ENCODE measurements around the gene LAMA5.

The LAMA5 gene

DNA sequence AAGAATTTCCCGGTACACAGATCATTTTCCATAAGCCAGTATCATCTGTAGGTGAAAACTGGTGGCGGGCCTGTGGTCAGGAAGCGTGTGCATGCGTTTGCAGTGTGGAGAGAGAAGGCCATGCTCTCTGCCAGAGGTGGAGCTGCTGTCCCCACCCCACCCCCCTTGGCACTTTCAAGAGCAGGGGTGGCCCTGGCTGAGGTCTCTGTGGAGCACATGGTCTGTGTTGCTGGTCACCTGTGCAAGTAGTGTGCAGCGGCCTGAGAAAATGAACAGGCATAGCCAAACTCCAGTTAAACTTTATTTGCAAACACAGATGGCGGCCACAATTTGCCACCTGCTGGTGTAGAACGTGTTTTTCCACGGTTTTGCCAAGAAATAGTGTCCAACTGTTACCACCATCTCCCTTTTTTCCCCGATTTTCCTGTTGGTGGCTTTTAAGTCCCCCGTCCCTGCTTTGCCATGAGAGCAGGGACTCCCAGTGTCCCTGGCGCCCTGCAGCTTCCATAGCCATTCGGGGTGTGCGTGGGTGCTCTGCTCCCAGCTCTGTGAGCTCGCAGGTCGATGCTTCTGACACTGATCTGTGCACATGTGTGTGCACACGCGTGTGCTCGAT, 61.9 kb downstream of the LAMA5 start:
- DNase-seq (ENCODE audit: low read depth): no peak

DNA sequence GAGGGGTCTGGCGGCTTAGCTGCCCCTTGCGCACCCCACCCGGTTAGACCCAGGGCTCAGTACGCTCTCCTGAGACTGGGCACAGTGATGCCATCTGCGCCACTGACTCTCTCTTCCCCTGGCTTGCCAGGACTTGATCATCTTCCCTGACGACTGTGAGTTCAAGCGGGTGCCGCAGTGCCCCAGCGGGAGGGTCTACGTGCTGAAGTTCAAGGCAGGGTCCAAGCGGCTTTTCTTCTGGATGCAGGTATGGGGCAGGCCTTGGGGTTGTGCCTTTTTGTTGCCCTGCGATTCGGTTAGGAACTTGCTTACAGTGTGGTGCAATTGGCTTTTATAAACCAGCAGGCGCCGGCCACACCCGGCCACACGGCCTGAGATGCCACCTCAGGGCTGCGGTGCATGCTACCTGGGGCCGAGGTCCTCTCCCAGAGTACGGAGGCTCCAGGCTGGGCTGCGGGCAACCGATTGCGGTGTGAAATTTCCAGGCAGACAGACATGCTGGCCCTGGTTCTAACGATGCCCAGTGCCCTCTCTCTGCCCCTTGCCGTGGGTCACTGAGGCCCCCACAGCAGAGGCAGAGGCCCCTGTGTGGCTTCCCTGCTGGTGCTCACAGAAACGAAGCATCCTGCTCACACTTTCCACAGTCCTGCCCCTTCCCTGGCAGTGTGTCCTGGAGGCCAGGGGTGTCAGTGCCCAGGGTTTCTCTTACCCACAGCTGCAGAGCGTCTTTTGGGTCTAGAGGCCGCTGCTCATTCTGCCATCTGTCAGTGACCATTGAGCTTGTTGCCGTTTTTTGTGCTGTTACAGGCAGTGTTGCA, 62.6 kb downstream of the LAMA5 start:
- no peak for DNase-seq (ENCODE audit: low read depth)

GRCh38 chr20:62303340-62304226, 63.5 kb downstream of the LAMA5 start:
- no peak for DNase-seq (ENCODE audit: low read depth)

DNA sequence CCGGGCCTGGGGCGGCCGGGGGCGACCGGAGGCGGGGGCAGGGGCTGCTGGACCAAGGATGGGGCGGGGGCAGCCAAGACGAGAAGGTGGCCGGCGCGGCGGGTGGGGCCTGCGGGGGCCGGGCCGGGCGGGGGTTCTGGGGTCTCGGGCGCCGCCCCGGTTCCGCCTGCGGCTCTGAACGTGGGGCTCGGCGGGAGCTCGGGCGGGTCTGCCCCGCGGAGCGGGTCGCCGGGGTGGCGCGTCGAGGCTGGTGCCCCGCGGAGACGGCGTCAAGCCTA, 64.1 kb downstream of the LAMA5 start:
- no peak for DNase-seq (ENCODE audit: low read depth)

- DNase-seq (ENCODE audit: low read depth): peak; percentile 94
Observed at GRCh38 chr20:62302341-62303061, 64.6 kb downstream of the LAMA5 start, which contains the start of gene ADRM1. Gene ADRM1 (plus strand): TSS chr20:62302997. CDS start chr20:62303569, 572 bp downstream.

DNA sequence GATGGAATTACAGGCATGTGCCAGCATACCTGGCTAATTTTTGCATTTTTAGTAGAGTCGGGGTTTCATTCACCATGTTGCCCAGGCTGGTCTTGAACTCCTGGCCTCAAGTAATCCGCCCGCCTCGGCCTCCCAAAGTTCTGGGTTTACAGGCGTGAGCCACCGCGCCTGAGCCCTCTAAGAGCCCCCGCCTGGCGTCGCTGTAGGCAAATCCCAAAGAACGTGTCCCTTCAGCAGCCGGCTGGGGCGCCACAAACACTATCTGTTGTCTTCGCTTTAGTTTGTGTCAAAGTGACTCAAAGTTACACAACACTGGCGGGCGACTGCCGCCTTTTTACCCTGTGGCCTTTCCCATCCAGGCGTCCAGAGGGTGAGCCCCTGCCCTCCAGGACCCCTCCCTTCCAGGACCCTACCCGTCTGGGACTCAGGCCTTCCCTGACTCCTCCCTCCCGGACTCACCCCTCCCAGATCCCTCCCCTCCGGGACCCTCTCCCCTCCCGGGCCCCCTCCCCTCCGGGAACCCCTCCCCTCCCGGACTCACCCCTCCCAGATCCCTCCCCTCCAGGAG, 65.3 kb downstream of the LAMA5 start:
- DNase-seq (ENCODE audit: low read depth): peak; percentile 77

DNA sequence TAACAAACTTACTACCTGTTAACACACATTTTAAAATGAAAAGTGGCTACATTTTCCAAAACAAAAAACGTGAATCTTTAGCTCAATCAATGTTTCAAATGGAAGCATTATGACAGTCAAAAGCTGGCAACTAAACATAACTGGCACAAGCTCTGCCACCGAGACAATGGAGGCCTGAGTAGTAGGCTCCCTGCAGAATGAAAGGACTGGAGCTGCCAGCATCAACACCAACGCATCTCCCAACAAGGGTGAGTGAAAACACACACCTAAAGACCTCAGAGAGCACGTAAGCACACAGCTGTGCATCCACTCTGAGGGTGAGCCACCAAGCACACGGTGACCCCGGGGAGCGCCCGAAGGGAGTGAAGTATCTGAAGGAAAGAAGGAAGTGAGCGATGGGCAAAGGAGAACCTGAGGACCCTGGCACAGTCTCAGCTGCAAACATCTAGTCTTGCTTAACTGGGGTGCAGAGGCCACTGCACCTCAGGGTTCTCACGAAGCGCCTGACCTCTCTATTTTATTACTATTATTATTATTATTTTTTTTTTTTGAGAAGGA, 65.9 kb downstream of the LAMA5 start:
- DNase-seq (ENCODE audit: low read depth): no peak

DNA sequence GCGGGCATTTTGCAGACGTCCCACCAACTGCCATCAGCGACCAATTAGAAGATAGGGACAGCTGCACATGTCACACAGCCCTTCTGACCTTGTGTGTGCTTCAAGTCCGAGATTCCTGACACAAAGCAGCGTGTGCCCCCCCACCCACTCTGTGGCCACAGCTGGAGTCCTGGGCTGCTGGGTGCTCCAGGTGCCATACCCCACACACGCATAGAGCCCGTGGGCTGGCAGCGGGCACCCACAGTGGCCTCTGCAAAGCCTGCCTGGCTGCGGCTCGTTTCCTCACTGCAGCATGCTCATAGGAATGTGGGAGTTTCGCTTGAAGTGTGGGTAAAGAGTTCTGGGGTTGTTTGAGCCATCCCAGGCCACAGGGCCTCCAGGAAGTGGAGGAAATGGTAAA, 66.8 kb downstream of the LAMA5 start:
- no peak for DNase-seq (ENCODE audit: low read depth)

- no peak for DNase-seq (ENCODE audit: low read depth)
Observed at GRCh38 chr20:62299666-62300236, 67.4 kb downstream of the LAMA5 start.

GRCh38 chr20:62298577-62299249, 68.4 kb downstream of the LAMA5 start:
- no peak for DNase-seq (ENCODE audit: low read depth)

DNA sequence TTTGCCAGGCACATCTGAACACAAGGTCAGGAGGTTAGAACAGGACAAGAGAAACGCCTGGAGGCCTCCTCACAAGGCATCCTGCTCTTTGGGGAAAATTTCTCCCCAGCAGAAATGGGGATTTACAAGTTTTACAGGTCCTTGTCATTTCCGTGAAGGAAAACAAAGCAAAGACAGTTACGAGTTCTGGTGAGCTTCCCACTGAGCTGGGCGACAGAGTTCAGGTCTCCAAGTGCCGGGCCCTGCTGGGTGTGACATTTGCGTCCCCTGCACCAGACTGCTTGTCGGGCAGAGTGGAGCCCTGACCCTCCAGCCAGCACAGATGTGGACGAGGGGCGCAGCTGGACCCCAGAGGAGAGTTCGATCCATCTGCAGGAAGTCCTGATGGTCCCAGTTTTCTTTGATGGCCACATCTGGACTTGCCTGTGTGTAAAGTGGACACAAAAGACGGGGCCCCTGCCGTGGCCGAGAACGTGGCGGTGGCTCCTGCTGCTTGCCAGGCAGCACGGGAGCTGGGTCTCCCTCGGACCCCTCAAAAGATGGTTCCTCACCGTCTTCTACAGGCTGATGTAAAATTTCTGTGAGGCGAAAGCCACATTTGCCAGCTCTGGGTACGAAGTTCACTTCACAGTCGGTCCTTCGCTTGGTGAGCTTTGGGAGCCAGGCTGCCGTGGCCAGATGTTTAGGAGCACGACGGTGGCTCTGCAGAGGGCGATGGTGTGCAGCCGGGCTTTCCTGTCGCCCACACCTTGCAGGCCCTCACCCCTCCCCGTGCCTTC, 69.5 kb downstream of the LAMA5 start:
- DNase-seq (ENCODE audit: low read depth): no peak

GRCh38 chr20:62296724-62297448, 70.2 kb downstream of the LAMA5 start:
- DNase-seq (ENCODE audit: low read depth): no peak

DNA sequence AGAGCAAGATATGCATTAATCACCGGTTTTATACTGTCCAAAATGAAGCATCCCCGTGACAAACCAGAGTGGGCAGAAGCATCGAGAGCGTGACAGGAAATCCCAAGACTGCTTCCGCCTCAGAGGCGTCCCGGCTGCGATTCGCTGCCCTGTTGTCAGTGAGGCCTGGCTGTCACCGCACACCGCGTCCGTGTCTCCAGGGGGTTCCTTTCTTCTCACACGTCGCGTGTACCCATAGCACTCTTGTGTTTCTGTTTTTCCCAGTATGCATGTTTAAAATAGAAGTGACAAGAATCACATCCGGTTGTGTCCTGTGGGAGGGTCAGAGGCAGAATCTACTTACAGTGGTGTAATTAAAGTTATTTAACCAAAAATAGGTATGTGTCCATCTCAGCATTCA, 72.6 kb downstream of the LAMA5 start:
- DNase-seq (ENCODE audit: low read depth): no peak

DNA sequence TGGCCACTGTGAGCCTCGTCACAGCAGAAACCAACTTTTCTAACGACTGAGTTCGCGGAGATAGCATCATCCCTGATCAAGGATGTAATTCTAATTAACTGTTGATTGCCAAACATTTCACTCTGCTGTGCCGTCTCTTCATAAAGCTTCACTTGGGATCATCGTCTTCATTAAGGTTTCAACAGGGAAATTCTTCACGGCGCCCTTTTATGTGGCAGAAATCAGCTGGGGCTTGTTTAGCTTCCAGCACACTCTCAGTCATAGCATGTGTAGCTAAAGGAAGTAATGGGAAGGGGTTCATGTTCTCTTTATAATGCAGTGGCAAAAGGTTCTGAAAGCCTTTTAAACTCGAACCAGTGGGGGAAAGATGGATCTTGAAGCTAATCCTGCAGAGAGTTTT, 73.2 kb downstream of the LAMA5 start:
- DNase-seq (ENCODE audit: low read depth): no peak

DNA sequence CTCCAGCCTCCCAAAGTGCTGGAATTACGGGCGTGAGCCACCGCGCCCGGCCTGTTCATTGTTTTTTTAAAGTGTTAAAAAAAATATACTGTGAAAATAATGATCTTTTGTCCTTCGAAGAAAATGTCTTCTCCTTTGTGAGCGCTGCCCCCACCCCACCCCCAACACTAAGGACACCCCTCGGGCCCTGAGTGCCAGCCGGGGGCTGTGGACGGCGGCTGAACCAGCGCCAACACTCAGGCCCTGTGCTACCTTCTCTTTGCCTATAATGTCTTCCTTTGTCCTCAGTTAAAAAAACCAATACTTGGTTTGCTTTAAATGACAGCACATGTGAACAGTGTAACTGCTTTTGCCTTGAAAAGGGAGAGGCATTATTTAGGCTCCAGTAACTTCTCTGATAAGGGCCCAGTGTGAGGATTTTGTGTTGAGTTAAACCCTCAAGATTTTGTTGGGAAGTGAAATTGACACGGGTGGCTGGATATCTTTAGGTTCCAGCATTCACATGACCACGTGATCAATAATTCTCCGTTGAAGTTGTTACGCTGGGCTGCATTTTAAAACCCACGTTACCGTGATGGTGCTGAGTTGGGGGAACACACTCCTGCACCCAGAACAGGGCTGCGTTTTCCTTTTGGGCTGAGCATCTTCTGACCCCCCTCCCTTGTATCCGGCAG, 73.9 kb downstream of the LAMA5 start:
- DNase-seq (ENCODE audit: low read depth): no peak

DNA sequence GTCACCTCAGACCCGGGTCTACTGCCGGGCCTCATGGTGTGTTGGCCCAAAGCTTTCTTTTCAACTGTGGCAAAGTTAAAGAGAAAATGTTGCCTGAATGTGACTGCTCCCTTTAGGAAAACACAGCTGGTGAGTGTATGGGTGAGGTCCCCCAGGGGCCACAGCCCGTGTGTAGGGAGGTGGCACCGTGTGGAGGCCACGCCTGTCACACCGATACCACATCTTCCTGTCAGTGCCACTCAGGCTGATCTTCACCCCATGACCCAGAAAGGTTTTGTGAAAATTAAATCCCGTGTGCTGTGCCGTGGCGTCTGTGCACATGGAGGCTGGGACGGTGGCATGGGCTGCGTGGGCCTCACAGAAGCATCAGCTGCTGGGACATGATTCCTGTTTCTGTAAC, 75.0 kb downstream of the LAMA5 start:
- DNase-seq (ENCODE audit: low read depth): no peak

- no peak for DNase-seq (ENCODE audit: low read depth)
Observed at GRCh38 chr20:62291251-62292066, 75.7 kb downstream of the LAMA5 start.

GRCh38 chr20:62289898-62290297, 77.2 kb downstream of the LAMA5 start:
- DNase-seq (ENCODE audit: low read depth): no peak

All from activated gamma-delta T cell treated with anti-CD3 and anti-CD28 coated beads, Interleukin-2, amount 50 U/mL, for 16 hours (primary cell).